HL-60/S4 treated with retinoic acid at 250 ng/mL for 4 days and 3 days (cell line): Measurements from ENCODE around the gene DPYD.

Experiments
- in situ Hi-C: fragments of 300-500 bp; cut with MboI; formaldehyde crosslinking; loops from 2 replicates; pipeline ENCODE4 v1.7.0; 2022; ENCODE audit warnings: low sequenced_read_pairs

DPYD gene

DNA sequence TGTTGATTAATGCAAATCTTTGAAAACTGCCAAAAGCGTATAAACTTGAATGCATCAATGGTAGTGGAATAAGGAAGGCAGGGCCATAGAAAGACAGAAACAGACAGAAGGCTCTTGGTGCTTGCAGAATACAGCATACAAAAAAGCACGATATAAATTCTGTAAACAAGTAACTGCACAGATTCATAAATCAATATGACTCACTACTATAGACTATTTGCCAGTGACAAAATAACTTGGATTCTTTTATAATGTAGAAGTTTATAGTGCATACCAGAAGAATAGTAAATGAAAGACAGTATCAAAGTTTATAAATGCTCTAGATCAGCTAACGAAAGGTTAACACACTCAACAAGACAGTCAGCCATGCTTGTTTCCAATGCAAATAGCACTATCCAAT, 849.7 kb downstream of the DPYD start:
- in situ Hi-C loops, result no loop called here

DNA sequence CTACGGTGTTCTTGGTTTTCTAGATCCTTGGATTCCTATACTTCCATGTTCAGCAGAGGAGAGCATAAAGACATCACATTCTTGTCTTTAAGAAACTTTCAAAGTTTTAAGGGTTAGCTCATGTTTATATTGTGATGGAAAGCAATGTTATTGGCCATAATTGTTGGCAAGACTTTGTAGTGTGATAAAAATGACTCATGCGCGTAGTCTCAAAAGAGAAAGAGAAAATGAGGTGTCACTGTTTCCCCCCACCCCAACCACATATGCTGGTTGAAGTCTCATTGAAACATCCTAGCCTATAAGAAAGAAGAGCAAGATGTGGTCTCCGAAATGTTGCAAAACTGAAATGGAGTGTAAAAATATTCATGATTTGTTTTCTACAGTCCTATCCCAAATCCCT, 850.5 kb downstream of the DPYD start:
- in situ Hi-C loops, result no loop called here

DNA sequence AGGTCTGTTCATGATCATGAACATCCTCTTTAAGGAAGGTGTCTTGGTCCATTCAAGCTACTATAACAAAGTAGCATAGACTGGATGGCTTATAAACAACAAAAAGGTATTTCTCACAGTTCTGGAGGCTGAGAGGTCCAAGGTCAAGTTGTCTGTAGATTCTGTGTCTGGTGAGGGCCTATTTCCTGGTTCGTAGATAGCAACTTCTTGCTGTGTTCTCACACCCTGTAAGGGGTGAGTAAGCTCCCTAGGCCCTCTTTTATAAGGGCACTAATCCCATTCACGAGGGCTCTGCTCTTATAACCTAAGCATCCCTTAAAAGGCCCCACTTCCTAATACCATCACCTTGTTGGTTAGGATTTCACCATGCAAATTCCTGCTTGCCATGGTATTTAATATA, 851.5 kb downstream of the DPYD start:
- in situ Hi-C loops, result no loop called here

DNA sequence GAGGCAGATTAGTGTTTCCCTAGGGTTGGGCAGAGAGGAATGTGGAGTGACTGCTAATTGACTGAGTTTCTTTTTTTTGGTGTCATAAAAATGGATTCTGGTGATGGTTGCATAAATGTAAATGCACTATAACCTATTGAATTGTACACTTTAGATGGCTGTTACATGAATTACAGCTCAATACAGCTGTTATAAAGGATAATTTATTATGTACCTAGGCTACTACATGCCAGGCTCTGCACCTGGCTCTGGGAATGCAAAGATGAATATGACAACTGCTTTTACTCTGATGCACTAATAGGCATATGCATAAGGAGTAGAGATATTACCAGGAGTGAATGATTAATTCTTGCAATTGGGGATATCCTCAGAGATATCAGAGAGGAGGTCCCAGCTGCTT, 854.0 kb downstream of the DPYD start:
- in situ Hi-C loops, result no loop called here

DNA sequence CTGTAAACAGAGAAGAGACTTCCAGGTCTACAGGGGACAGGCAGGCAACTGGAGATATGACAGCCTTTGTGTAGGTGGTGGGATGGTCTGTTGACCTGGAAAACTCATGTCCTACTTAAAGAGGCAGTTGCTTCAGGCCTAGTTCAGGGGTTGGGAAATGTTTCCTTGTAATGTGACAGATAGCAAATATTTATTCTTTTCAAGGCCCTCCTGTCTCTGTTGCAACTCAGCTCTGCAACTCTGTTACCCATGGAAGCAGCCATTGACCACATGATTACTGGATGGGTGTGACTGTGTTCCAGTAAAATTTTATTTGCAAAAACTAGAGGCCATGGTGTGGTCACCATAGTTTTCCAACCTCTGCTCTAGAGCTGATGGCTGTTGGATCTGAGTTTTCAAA, 857.3 kb downstream of the DPYD start:
- in situ Hi-C loops, result no loop called here

DNA sequence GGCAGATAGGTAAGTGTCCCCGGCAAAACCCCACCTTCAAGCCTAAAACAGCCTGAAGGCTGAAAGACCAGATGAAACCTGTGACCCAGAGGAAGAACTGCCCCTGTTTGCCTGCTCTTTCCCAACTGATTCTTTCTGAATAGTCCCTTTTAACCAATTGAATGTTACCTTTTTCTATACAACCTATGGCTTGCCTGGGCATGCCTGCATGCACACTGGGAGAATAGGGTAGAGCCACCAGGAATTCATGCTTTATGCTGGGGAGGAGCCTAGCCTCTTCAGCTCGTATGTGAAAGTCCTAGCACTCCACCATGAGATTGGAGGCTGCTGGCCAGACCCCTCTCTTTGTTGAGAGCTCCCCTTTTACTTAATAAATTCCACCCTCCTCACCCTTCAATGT, 859.2 kb downstream of the DPYD start:
- in situ Hi-C loops, result no loop called here

DNA sequence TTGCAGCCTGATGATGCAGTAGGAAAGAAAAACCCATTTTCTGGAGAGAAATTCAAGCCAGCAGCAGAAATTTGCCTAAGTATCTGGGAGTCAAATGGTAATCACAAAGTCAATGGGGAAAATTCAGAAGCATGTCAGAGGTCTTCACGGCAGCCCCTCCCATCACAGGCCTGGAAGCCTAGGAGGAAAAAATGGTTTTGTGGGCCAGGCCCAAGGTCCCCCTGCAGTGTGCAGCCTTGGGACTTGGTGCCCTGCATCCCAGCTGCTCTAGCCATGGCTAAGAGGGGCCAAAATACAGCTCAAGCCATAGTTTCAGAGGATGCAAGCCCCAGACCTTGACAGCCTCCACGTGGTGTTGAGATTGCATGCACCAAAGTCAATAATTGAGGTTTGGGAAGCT, 864.4 kb downstream of the DPYD start:
- in situ Hi-C loops, result no loop called here

DNA sequence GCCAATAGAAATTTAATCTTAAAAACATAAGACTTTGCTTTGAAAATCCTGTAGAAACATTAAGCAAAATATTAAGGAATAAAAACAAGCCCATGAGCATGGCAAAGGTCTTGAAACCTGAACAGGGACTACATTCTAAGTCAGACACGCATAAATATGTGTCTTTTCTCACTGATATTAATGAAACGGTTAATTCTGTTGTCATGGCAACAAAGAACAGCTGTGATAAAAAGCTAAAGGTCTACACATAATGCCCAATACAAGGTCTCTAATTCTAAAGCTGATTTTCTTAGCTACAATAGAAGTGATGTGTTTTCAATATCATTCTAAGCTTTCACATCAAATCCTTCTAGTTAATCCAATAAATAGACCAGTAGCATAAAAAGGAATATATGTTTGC, 867.6 kb downstream of the DPYD start:
- in situ Hi-C loops, result no loop called here

DNA sequence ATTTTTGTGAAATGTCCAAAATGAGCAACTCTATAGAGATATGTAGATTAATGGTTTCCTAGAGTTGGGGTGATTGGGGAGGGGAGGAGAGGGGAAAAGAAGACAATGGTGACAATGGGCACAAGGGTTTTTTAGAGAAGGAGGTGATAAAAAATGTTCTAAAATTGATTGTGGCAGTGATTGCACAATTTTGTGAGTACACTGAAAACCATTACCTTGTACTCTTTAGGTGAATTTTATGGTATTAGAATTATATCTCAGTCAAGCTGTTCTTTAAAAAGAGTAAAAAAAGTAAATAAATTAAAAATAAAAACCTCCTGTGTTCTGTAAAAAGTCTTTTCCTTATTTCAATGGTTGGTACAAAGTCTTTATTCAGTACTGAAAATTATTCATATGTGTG, 869.0 kb downstream of the DPYD start:
- in situ Hi-C loops, result no loop called here

DNA sequence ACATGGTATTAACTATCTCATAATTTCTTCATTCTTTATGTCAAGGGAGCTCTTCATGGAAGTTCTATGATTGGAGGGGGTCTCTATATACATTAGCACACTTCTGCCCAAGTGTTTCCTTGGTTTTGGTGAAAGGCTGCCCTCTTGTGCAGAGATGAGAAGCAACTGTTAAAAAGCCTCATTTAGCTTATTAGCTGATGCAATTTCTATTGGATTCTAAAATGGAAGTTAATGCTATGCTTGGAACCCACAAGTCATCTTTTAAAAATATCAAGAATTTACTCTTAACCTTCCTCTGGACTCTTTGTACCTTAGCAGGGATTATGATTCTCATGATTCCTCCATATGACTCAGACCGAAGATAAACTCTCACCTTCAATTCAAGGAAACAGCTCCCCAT, 870.3 kb downstream of the DPYD start:
- in situ Hi-C loops, result no loop called here

DNA sequence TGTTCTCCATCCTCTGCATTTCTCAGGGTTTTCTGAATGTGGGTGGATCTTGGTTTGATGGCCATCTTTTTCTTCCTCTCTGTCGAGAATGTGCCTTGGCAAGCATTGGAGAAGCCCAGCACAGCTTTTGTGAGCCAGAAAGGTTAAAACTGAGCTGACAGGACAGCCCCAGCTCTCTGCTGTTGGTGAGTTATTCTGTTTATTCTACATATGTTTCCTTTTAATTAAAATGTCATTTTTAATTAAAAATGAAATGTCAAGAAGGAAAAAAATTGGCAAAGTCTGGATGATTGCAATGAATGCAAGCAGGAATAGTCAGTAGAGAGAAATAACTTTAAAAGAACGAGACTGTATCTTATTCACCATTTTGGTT, 873.4 kb downstream of the DPYD start:
- in situ Hi-C loops, result no loop called here

DNA sequence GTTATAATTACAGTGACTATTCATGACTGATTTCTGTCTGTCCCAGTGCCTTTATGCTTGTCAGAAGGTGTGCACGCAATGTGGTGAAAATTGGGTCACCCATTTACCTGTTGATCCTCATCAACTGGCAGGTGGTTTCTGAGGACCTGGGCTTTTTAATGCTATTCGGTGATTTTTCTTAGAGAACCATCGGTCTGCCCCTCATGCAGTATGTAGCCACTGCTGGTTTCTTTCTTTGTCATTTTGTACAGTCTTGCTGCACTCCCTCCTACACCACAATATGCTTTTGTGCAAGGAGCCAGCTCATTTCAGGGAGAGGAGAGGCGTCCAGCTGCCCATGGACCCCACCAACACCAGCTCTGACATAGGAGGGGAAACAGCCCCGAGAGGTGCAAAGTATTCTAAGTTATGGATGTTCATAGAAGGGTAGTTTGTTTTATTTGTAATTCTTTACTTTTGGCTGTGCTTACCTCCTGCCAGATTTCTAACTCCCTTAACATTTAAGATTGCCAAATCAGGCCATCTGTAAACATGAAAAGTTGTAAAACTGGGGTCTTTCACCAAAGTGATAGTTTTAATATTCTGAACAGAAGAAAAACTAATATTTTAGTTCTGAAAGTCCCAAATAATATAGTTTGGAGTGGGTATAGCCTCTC, 873.9 kb downstream of the DPYD start:
- in situ Hi-C loops, result no loop called here

DNA sequence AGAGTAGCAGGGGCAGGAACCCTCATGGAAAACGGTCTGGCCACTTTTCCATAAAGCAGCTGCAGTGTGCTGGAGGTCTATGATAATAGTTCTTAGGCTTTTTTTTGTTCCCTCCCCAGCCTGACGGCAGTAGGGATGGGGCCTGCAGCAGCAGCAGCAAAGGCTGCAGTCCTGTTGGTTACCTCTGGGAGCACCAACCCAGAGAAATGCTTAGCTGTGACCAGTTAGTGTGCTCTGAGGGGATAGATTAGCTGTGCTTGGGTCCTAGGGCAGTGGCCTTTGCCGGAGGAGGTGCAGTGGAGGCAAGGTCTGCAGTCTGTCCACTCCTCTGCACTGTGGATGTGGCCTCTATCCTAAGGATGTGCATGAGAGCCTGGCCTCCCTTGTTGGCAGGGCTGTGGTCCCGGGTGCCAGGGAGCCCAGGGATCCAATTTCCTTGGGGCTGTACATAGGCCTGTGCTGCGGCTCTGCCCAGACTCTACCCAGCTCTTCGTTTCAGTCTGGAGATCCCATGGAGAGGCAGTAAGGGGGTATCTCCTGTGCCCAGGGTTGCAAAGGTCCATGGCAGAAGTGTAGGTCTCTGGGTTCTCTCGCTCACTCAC, 876.6 kb downstream of the DPYD start:
- in situ Hi-C loops, result no loop called here

DNA sequence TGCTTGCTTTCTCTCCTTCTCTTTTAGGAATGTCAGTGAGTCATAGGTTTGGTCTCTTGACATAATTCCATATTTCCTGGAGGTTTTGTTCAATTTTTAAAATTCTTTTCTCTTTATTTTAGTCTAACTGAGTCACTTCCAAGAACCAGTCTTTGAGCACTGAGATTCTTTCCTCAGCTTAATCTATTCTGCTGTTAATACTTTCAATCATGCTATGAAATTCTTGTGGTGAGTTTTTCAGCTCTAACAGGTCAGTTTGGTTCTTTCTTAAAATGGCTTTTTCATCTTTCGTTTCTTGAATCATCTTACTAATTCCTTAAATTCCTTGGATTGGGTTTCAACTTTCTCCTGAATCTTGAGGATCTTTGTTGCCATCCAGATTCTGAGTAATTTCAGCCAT, 878.3 kb downstream of the DPYD start:
- in situ Hi-C loops, result no loop called here

DNA sequence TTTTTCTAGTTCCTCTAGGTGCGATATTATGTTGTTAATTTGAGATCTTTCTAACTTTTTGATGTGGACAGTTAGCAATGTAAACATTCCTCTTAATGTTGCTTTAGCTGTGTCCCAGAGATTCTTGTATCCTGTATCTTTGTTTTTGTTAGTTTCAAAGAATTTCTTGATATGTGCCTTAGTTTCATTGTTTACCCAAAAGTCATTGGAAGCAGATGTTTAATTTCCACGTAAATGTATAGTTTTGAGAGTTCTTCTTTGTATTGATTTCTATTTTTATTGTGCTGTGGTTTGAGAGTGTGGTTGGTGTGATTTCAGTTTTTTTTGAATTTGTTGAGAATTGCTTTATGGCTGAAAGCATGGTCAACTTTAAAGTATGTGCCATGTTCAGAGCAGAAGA, 879.8 kb downstream of the DPYD start:
- in situ Hi-C loops, result no loop called here

DNA sequence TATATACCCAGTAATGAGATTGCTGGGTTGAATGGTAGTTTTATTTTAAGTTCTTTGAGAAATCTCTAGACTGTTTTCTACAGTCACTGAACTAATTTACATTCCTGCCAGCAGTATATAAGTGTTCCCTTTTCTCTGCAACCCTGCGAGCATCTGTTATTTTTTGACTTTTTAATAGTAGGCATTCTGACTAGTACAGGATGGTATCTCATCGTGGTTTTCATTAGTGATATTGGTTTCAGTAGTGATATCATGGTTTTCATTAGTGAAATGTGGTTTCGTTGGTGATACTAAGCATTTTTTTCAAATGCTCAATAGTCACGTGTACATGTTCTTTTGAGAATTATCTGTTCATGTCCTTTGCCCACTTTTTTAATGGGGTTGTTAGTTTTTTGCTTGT, 882.4 kb downstream of the DPYD start:
- in situ Hi-C loops, result no loop called here

DNA sequence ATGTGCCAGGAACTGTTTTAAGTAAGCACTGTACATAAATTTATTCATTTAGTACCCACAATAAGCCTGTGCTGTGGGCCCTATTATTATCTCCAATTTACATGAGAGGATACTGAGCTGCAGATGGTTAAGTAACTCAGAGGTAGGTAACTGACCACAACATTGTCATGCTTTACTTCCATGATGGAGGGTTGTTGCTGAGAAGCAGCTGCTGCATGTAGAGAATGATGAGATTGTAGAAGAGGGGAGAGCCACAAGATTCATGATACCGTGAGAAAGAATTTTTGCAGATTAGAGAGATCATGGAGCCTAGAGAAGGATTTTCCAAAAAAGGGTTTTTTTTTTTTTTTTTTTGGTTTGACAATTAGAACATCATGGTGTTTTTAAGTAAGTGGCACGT, 886.2 kb downstream of the DPYD start:
- in situ Hi-C loops, result no loop called here

DNA sequence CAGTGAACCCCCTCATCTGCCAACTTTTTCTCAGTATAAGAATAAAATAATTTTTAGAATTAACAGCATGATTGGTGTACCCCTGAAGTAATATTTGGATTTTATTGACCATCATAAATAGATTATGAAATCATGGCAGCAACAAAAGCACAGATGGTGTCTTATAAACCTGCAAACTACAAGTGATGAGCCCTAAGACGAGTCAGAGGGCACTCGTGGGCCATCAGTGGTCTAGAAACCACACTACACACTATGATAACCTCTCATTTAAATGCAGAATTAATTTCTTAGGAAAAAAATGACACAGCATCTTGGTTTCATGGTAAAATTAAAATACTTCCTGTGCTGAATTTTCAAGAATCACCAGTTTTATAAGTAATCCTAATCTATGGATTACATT, 886.9 kb downstream of the DPYD start:
- in situ Hi-C loops, result no loop called here
